Fibroblast of pulmonary artery (primary cell): Measurements from ENCODE around the gene CYB5B.
A peak's percentile ranks its signal among the peaks of the same experiment; 100 is the strongest.

ENCODE experiments used
- DNase-seq: peaks from one replicate; pipeline ENCODE4 v3.0.0-alpha.2; 2010; ENCODE audit warnings: low read depth
- H3K4me3 ChIP-seq: replicated peaks from 2 replicates; pipeline ENCODE4 v1.5.1; 2011; ENCODE audit warnings: low read depth, mild to moderate bottlenecking, control low read depth, low read length, moderate library complexity
- TF ChIP-seq, protein P1 (sequence below): IDR thresholded peaks from 2 replicates; pipeline ENCODE4 v1.5.1; 2011; ENCODE audit warnings: mild to moderate bottlenecking, control low read depth, low read length, inconsistent platforms; ENCODE audit errors: missing control alignments

The CYB5B gene

DNA sequence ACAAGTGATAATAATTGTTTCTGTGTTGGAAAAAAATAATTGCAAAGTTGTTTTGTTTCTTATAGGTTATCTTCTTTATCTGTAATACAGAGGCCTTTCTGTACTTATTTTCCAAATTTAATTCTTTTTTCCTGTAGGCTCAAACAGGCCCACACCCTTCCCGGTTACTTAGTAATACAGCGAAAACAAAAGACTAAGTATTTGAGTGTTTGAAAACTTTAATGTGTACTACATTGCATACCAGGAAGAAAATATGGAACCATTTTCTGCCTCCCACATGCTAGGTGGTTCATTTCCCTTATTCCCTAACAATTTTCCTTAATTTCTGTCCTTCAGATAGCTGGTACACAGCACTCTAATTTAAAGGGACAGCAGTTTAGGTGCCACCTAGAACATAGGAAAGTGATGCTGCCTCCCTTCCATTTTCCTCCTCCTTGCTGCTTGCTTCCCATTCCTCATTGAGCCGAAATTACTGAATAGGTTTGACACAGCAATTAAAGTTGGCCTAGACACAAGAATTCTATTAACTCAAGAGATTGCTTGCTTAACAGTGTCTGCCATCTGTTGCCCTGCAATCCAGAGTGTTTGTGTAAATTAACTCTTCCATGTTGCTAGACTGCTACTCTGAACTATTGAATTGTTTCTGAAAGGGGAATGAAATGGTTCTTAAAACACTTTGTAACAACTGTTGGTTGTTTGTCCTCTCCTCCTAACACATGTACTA is 24.2 kb downstream of the CYB5B start:
- no peak overlapping the region for H3K4me3 ChIP-seq
- TF ChIP-seq, protein P1, sequence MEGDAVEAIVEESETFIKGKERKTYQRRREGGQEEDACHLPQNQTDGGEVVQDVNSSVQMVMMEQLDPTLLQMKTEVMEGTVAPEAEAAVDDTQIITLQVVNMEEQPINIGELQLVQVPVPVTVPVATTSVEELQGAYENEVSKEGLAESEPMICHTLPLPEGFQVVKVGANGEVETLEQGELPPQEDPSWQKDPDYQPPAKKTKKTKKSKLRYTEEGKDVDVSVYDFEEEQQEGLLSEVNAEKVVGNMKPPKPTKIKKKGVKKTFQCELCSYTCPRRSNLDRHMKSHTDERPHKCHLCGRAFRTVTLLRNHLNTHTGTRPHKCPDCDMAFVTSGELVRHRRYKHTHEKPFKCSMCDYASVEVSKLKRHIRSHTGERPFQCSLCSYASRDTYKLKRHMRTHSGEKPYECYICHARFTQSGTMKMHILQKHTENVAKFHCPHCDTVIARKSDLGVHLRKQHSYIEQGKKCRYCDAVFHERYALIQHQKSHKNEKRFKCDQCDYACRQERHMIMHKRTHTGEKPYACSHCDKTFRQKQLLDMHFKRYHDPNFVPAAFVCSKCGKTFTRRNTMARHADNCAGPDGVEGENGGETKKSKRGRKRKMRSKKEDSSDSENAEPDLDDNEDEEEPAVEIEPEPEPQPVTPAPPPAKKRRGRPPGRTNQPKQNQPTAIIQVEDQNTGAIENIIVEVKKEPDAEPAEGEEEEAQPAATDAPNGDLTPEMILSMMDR: no peak
- peak; percentile 60 for DNase-seq

DNA sequence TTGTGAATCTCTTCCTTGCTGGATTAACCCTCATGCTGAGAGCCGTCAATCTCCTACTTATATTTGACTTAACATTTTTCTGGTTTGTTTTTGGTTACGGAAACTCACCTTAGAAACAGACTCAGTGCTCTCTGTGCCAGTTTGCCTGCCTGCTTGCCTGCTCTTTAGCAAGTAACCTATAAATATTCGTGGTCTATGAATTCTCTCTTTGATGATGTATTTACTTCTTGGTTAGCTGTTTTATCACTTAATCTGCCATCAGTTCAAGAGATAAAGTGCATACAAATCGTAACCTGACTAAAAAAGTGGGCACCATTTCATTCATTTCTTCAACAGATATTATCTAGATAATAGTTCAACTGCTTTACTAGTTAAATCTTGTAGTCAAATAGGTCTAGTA is 26.7 kb downstream of the CYB5B start:
- H3K4me3 ChIP-seq: no peak overlapping the region
- DNase-seq: no peak
- TF ChIP-seq, protein P1: no peak

- no peak for DNase-seq
Observed at GRCh38 chr16:69453936-69454335, 29.5 kb downstream of the CYB5B start.

DNA sequence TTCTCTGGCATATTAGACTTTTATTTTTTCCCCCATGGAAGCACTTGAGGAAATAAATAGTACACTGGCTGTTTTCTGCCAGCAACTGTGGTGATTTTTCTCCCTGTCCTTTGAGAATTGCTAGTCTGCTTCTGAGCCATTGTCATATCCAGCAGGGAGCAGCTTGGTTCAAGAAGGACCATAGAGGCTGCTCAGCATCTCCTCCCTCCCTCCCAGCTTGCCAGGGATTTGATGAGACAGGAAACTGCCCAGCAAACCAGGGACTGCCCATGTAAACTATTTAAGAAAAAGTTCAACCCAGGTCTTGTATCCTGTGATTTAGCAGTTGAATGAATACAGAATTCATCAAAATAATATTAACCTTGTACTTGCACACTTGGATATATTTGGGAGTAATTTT is 39.5 kb downstream of the CYB5B start:
- no peak for DNase-seq

More at GRCh38 chr16:69453936-69454335, 29.5 kb downstream of the CYB5B start:
- TF ChIP-seq, protein P1: no peak
- no peak overlapping the region for H3K4me3 ChIP-seq

DNA sequence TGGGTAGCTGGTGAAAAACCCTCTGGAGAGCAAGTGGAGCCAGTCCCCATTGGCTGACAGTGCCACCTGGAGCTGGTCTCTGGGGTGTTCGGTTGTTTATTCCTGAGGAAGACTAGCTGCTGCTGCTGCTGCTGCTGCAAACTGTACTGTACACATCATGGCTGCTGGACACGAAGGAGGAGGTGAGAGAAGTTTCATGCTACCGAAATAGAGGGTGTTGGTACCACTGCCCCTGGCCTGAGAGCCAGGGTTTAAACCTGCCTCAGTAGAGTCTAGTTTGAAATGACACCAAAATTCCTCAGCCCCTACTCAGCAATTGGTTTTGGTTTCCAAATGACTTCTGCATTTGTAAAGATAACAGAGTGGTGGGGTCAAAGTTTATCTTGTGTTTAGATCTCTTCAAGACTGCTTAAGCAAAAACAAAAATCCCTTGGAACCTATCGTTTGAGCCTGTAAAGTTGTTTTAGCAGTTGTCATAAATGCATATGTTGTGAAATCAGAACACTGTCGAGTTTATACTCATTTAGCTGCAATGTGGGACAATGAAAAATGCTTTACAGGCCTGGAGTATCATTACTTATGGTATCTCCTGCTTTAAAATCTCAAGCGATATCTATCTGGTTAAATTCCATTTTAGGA is 40.8 kb downstream of the CYB5B start:
- DNase-seq: no peak
- TF ChIP-seq, protein P1: no peak
- H3K4me3 ChIP-seq: no peak overlapping the region

More for the DNA sequence above, 39.5 kb downstream of the CYB5B start:
- H3K4me3 ChIP-seq: no peak overlapping the region
- TF ChIP-seq, protein P1: no peak

- TF ChIP-seq, protein P1: no peak
- no peak overlapping the region for H3K4me3 ChIP-seq
- DNase-seq: no peak
Observed at GRCh38 chr16:69465881-69466280, 41.5 kb downstream of the CYB5B start.
